GM10248 (cell line): ENCODE data around the gene ZNF438.

ENCODE experiments used
- CTCF ChIA-PET: fragments of 300-600 bp; sonication (Branson Sonifier 250); formaldehyde crosslinking; extraction: SDS; loops from one replicate; lab custom pipeline; 2021; ENCODE audit warnings: antibody characterized with exemption; lab: Yijun Ruan, JAX
- POLR2A ChIA-PET: fragments of 350-650 bp; sonication (Branson Sonifier 250); formaldehyde crosslinking; extraction: SDS; loops from one replicate; lab custom pipeline; 2020; ENCODE audit warnings: antibody characterized with exemption; lab: Yijun Ruan, JAX
- DNase-seq: peaks from one replicate; pipeline ENCODE4 v3.0.0; 2012; ENCODE audit errors: extremely low spot score
- TF ChIP-seq, protein P1 (sequence below): IDR thresholded peaks from 2 replicates; pipeline ENCODE4 v1.5.1; 2012; ENCODE audit warnings: mild to moderate bottlenecking, low read depth; ENCODE audit errors: extremely low read depth, missing control alignments, control extremely low read depth

ZNF438 gene

DNA sequence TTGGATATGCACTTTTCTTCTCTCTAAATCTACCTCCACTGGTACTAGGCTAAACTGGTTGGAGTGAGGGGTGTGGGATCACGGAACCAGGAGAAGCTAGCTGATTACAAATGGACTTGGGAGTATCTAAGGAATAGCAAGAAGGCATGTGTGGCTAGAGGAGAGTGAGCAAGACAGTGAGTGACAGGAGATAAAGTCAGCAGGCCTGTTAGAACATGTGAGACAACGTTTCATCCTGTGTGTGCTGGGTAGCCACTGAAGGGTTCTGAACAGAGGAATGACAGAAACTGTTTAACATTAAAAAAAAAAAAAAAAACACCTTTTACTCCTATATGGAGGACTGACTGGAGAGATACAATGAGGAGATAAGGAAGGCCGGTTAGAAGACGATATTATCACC is 51.7 kb downstream of the ZNF438 start:
- no peak for DNase-seq
- ChIA-PET POLR2A (no interaction called here), CTCF (interaction anchor here (1.1 to 1.4 kb wide), 4 partner anchors 17 to 766 kb away, joined by 3 to 5 read pairs (median 4); partner anchors contain the start of gene ZNF438)
- TF ChIP-seq, protein P1, sequence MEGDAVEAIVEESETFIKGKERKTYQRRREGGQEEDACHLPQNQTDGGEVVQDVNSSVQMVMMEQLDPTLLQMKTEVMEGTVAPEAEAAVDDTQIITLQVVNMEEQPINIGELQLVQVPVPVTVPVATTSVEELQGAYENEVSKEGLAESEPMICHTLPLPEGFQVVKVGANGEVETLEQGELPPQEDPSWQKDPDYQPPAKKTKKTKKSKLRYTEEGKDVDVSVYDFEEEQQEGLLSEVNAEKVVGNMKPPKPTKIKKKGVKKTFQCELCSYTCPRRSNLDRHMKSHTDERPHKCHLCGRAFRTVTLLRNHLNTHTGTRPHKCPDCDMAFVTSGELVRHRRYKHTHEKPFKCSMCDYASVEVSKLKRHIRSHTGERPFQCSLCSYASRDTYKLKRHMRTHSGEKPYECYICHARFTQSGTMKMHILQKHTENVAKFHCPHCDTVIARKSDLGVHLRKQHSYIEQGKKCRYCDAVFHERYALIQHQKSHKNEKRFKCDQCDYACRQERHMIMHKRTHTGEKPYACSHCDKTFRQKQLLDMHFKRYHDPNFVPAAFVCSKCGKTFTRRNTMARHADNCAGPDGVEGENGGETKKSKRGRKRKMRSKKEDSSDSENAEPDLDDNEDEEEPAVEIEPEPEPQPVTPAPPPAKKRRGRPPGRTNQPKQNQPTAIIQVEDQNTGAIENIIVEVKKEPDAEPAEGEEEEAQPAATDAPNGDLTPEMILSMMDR = no peak

DNA sequence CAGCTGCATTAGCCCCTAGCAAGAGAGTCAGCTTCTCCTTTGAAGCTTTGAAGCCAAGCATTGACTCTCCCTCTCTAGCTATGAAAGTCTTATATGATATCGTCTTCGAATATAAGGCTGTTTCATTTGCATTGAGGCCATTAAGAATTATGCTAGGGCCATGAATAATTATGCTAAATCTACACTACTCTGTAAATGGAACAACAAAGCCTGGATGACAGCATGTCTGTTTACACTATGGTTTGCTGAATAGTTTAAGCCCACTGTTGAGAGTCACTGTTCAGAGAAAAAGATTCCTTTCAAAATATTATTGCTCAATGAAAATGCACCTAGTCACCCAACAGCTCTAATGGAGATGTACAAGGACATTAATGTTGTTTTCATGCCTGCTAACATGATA is 52.8 kb downstream of the ZNF438 start:
- TF ChIP-seq, protein P1 = no peak
- no peak for DNase-seq
- ChIA-PET POLR2A (no interaction called here), CTCF (interaction anchor here (1.1 to 1.4 kb wide), 3 partner anchors 11 to 767 kb away, joined by 3 to 4 read pairs (median 3); no protein-coding TSS in a partner anchor)

DNA sequence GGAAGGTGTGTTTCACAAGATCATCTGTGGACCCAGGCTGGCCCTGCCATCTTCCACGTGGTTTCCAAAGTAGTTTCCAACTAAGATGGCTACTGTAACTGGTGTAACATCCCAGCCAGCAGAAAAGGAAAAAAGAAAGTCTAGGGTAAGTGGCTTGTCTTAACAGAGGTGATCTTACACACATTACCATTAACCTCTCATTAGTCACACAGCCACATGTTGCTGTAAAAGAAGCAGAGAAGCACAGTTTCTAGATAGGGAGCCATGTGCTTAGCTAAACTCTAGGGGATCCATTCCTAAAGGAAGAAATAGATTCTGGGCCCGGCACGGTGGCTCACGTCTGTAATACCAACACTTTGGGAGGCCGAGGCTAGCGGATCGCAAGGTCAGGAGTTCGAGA is 54.3 kb downstream of the ZNF438 start:
- no peak for DNase-seq
- POLR2A ChIA-PET = no interaction called here
- CTCF ChIA-PET = no interaction called here
- TF ChIP-seq, protein P1 = no peak

DNA sequence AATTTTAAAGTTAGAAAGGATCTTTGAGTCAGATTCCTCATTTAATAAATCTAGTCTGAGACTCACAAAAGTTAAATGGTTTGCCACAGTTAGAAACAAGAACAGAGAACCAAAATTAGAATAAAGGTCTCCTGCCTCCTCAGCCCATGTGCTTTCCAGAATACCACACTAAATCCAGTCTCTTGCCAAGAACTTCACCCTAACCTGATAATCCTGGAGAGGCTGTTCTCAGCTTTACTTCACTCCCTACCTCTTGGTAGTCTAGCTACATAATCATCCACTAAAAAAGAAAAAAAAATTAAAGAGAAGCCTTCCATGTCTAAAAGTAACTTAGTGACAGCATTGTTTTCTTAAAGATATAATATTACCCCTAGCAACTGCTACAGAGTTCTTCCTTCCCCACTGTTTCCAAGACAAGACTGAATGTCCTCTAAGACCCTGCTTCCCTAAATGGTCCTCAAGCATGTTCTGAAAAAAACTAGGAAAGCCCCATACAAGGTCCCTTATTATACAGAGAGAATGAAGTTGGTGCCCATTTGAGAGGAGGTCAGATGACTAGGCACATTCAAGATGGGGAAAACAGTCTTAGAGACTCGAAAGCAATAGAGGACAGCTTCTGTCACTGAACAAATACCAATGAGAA is 56.8 kb downstream of the ZNF438 start:
- POLR2A ChIA-PET = interaction anchor here (0.6 kb wide), 1 partner anchor 159 kb away, joined by 4 read pairs; no protein-coding TSS in a partner anchor
- DNase-seq = no peak
- CTCF ChIA-PET = interaction anchor here (1.2 kb wide), 1 partner anchor 31 kb away, joined by 3 read pairs; no protein-coding TSS in a partner anchor
- TF ChIP-seq, protein P1 = no peak

DNA sequence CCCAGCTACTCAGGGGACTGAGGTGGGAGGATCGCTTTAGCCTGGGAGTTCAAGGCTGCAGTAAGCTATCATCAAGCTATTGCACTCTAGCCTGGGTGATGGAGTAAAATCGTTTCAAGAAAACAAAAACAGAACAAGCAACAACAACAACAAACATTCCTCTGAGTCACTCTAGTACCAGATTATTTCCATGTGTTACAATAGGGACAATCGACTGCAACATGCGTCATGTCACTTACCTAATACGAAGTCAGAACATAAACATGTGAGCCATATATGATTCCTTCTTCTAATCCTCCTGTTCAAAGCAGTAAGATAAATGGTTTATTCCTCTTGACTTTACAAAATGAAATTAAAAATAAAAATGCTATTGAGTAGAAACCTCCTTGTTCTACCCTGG is 57.3 kb downstream of the ZNF438 start:
- POLR2A ChIA-PET = interaction anchor here (0.6 kb wide), 1 partner anchor 160 kb away, joined by 4 read pairs; no protein-coding TSS in a partner anchor
- DNase-seq = no peak
- CTCF ChIA-PET = interaction anchor here (1.1 to 1.2 kb wide), 2 partner anchors 12 to 32 kb away, joined by 3 read pairs; no protein-coding TSS in a partner anchor
- TF ChIP-seq, protein P1 = no peak

DNA sequence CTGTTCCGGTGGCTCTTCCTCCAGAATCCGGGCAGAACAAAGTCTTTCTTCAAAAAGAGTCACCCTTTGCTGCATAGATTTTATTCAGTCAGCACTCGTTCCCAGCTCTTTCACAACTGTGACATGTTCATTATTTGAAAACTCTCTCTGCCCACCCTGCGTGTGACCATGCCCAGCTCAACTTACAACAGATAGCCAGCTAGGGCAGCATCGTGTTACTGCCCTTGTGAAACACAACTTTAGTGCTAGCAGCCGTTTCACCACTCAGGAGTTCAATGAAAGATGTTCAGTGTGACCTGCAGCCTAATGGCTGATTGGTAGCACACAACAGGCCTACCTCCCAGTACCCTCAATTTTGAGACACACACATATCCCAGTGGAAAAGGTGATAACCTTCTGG is 57.9 kb downstream of the ZNF438 start:
- TF ChIP-seq, protein P1 = no peak
- DNase-seq = no peak
- ChIA-PET CTCF (interaction anchor here (1.1 to 1.2 kb wide), 2 partner anchors 11 to 32 kb away, joined by 3 read pairs; no protein-coding TSS in a partner anchor), POLR2A (no interaction called here)
